OCI-LY3 (cell line): ENCODE data around the gene ZNF155.
A peak's percentile ranks its signal among the peaks of the same experiment; 100 is the strongest.

ENCODE experiments used
- H2AFZ ChIP-seq: fragments of 200-600, 300-600 bp; shearing (Covaris generic); 2 replicates; pipeline ENCODE4 v1.6.0; 2014; ENCODE audit warnings: antibody characterized with exemption, low read depth, low read length
- H3K27ac ChIP-seq: fragments of 200-600, 300-600 bp; sonication (generic); 2 replicates; pipeline ENCODE4 v1.5.1; 2014; ENCODE audit warnings: mild to moderate bottlenecking, low read length, moderate library complexity, mixed read lengths
- H3K27me3 ChIP-seq: fragments of 200-600, 300-600 bp; sonication (generic); 2 replicates; pipeline ENCODE4 v1.6.1; 2014; ENCODE audit warnings: low read depth, low read length, mixed read lengths
- H3K36me3 ChIP-seq: fragments of 200-600, 300-600 bp; sonication (generic); replicated peaks from 2 replicates; pipeline ENCODE3; 2014; ENCODE audit warnings: low read depth, low read length, mixed read lengths
- H3K4me1 ChIP-seq: fragments of 300-600, 200-600 bp; sonication (generic); 2 replicates; pipeline ENCODE4 v1.6.1; 2014; ENCODE audit warnings: low read length, mixed read lengths
- H3K4me2 ChIP-seq: fragments of 200-600, 300-600 bp; sonication (generic); 2 replicates; pipeline ENCODE4 v1.6.1; 2014; ENCODE audit warnings: low read length, mixed read lengths
- H3K4me3 ChIP-seq: fragments of 300-600, 200-600 bp; sonication (generic); 2 replicates; pipeline ENCODE4 v1.5.1; 2014; ENCODE audit warnings: antibody characterized with exemption, mild to moderate bottlenecking, low read length, moderate library complexity
- H3K79me2 ChIP-seq: fragments of 300-600, 200-600 bp; shearing (Covaris generic); 2 replicates; pipeline ENCODE4 v1.6.1; 2014; ENCODE audit warnings: mild to moderate bottlenecking, low read length, mixed read lengths
- H3K9ac ChIP-seq: fragments of 300-600, 200-600 bp; shearing (Covaris generic); 2 replicates; pipeline ENCODE4 v1.6.0; 2014; ENCODE audit warnings: mild to moderate bottlenecking, low read length, moderate library complexity
- H3K9me3 ChIP-seq: fragments of 200-600, 300-600 bp; shearing (Covaris generic); 2 replicates; pipeline ENCODE4 v1.6.1; 2014; ENCODE audit warnings: low read length, mixed read lengths; ENCODE audit not compliant: insufficient read depth
- H4K20me1 ChIP-seq: fragments of 200-600, 300-600 bp; sonication (generic); 2 replicates; pipeline ENCODE4 v1.6.1; 2016; ENCODE audit warnings: low read length, mixed read lengths; ENCODE audit not compliant: insufficient read depth
- CTCF ChIP-seq: fragments of 200-600, 300-600 bp; sonication (generic); IDR thresholded peaks from 2 replicates; pipeline ENCODE4 v1.5.1; 2014; ENCODE audit warnings: antibody characterized with exemption, low read length, low read depth
- EZH2phosphoT487 ChIP-seq: fragments of 200-600 bp; shearing (Covaris generic); IDR thresholded peaks from 2 replicates; pipeline ENCODE4 v1.6.1; 2018; ENCODE audit warnings: antibody characterized with exemption, mixed run types, low read depth

ZNF155 gene

GRCh38 chr19:44003461-44004009, 19.5 kb downstream of the ZNF155 start:
- no peaks in the 10 kb centered on the region for H4K20me1 ChIP-seq
- peaks cover 13% of the 10 kb centered on the region for H3K79me2 ChIP-seq
- H3K4me3 ChIP-seq: peak overlapping the region; percentile 93
- H3K27me3 ChIP-seq: no peaks in the 10 kb centered on the region
- peaks cover 11% of the 10 kb centered on the region for H3K4me1 ChIP-seq
- peak overlapping the region; percentile 93 for H3K4me2 ChIP-seq
- H3K27ac ChIP-seq: peak overlapping the region; percentile 79
- H3K9me3 ChIP-seq: peaks cover 12% of the 10 kb centered on the region
- TF ChIP-seq EZH2phosphoT487 (no peak), CTCF (peak; percentile 23)
- H3K36me3 ChIP-seq: peaks cover 29% of the 10 kb centered on the region
- peak overlapping the region; percentile 95 for H3K9ac ChIP-seq
- H2AFZ ChIP-seq: peak overlapping the region; percentile 100

GRCh38 chr19:44005973-44006372, 22.0 kb downstream of the ZNF155 start:
- Histone ChIP-seq H3K4me1 (peaks cover 11% of the 10 kb centered on the region), H3K9ac (no peak overlapping the region), H2AFZ (no peak overlapping the region), H3K9me3 (peaks cover 30% of the 10 kb centered on the region), H3K36me3 (peaks cover 53% of the 10 kb centered on the region), H3K27me3 (no peaks in the 10 kb centered on the region), H3K79me2 (peaks cover 13% of the 10 kb centered on the region), H3K4me3 (no peak overlapping the region), H4K20me1 (no peaks in the 10 kb centered on the region), H3K4me2 (no peak overlapping the region), H3K27ac (no peak overlapping the region)
- TF ChIP-seq CTCF: no peak
- TF ChIP-seq EZH2phosphoT487: no peak

GRCh38 chr19:44007473-44007872, 23.5 kb downstream of the ZNF155 start:
- no peak overlapping the region for H2AFZ ChIP-seq
- peaks cover 68% of the 10 kb centered on the region for H3K36me3 ChIP-seq
- H3K9ac ChIP-seq: no peak overlapping the region
- TF ChIP-seq CTCF (no peak), EZH2phosphoT487 (no peak)
- peaks cover 6% of the 10 kb centered on the region for H3K4me1 ChIP-seq
- no peaks in the 10 kb centered on the region for H3K27me3 ChIP-seq
- H4K20me1 ChIP-seq: no peaks in the 10 kb centered on the region
- no peak overlapping the region for H3K4me3 ChIP-seq
- peaks cover 13% of the 10 kb centered on the region for H3K79me2 ChIP-seq
- H3K27ac ChIP-seq: no peak overlapping the region
- no peak overlapping the region for H3K4me2 ChIP-seq
- peaks cover 41% of the 10 kb centered on the region for H3K9me3 ChIP-seq

GRCh38 chr19:44010468-44010867, 26.5 kb downstream of the ZNF155 start:
- TF ChIP-seq EZH2phosphoT487 (no peak), CTCF (no peak)
- H3K9me3 ChIP-seq: peaks cover 50% of the 10 kb centered on the region
- no peaks in the 10 kb centered on the region for H3K27me3 ChIP-seq
- H4K20me1 ChIP-seq: no peaks in the 10 kb centered on the region
- H3K79me2 ChIP-seq: no peaks in the 10 kb centered on the region
- no peak overlapping the region for H2AFZ ChIP-seq
- H3K4me1 ChIP-seq: no peaks in the 10 kb centered on the region
- no peak overlapping the region for H3K27ac ChIP-seq
- H3K9ac ChIP-seq: no peak overlapping the region
- no peak overlapping the region for H3K4me3 ChIP-seq
- no peak overlapping the region for H3K4me2 ChIP-seq
- H3K36me3 ChIP-seq: peaks cover 85% of the 10 kb centered on the region
